Endothelial cell of umbilical vein (primary cell): ENCODE results near the gene PILRB. TPM values are rescaled to one million over a fixed set of nuclear protein-coding genes. Genes with fewer than 3 reads are reported as not detected.

ENCODE experiments used
- BruUV-seq: library from RNA; stranded (reverse); fragments of 400-500 nt; replicated peaks from 2 replicates; lab custom pipeline; 2021; lab: Mats Ljungman, UMichigan
- CTCF ChIA-PET: fragments of 300-600, 350-600 bp; sonication (Branson Sonifier 250); formaldehyde crosslinking; loops from one replicate; lab custom pipeline; 2021; ENCODE audit warnings: antibody characterized with exemption, inconsistent platforms; lab: Charles Lee
- POLR2A ChIA-PET: fragments of 300-600, 350-600 bp; sonication (Branson Sonifier 250); formaldehyde crosslinking; loops from one replicate; lab custom pipeline; 2021; ENCODE audit warnings: antibody characterized with exemption, inconsistent platforms; lab: Charles Lee
- DNase-seq: peaks from one replicate; pipeline ENCODE4 v3.0.0-alpha.2; 2011; ENCODE audit warnings: low read depth, low spot score
- FAIRE-seq: peaks from 2 replicates; lab custom pipeline; 2011; peaks lifted over from hg19 to GRCh38; lab: Jason Lieb, UNC
- H2AFZ ChIP-seq: 2 replicates; pipeline ENCODE4 v1.6.0; 2012; ENCODE audit warnings: low read depth, low read length, control low read depth, inconsistent platforms
- H3K27ac ChIP-seq: 2 replicates; pipeline ENCODE4 v1.5.1; 2011; ENCODE audit warnings: low read depth, mild to moderate bottlenecking, control low read depth, low read length, moderate library complexity; ENCODE audit not compliant: insufficient read depth
- H3K27me3 ChIP-seq, 2 experiments: 2 replicates each; pipeline versions ENCODE4 v1.6.0 to v1.6.1; 2011; ENCODE audit warnings: low read length in 2 of 2, mixed read lengths in 1 of 2; ENCODE audit not compliant: control insufficient read depth in 2 of 2, insufficient read depth in 2 of 2
- H3K36me3 ChIP-seq, 2 experiments: 2 replicates in 1 of 2; 3 replicates in 1 of 2; pipeline ENCODE4 v1.5.1; 2011; ENCODE audit warnings: low read length in 2 of 2, mild to moderate bottlenecking in 1 of 2, moderate library complexity in 1 of 2; ENCODE audit not compliant: control insufficient read depth in 2 of 2, insufficient read depth in 2 of 2; ENCODE audit errors: extremely low read depth in 1 of 2
- H3K4me1 ChIP-seq: 3 replicates; pipeline ENCODE4 v1.5.1; 2011; ENCODE audit warnings: mild to moderate bottlenecking, low read length; ENCODE audit not compliant: control insufficient read depth, insufficient read depth; ENCODE audit errors: extremely low read depth
- H3K4me2 ChIP-seq: 2 replicates; pipeline ENCODE4 v1.6.1; 2011; ENCODE audit warnings: low read length, control low read depth, mixed read lengths; ENCODE audit not compliant: insufficient read depth
- H3K4me3 ChIP-seq, 3 experiments: fragments of 200-600 bp in 1 of 3; sonication (generic), shearing (Covaris generic) in 1 of 3; replicated peaks in 1 of 3; 2 replicates each; pipeline ENCODE4 v1.5.1; 2011 to 2016; ENCODE audit warnings: control low read depth in 3 of 3, low read length in 3 of 3, mild to moderate bottlenecking in 2 of 3, inconsistent platforms in 1 of 3, low read depth in 1 of 3, moderate library complexity in 1 of 3; ENCODE audit not compliant: insufficient read depth in 1 of 3
- H3K79me2 ChIP-seq: 2 replicates; pipeline ENCODE4 v1.6.0; 2012; ENCODE audit warnings: low read length, inconsistent platforms; ENCODE audit not compliant: control insufficient read depth, insufficient read depth
- H3K9ac ChIP-seq: replicated peaks from 2 replicates; pipeline ENCODE3; 2011; ENCODE audit warnings: low read length, control low read depth; ENCODE audit not compliant: insufficient read depth; ENCODE audit errors: extremely low read depth
- H3K9me1 ChIP-seq: replicated peaks from 3 replicates; pipeline ENCODE4 v1.6.0; 2011; ENCODE audit warnings: mild to moderate bottlenecking, low read length; ENCODE audit not compliant: control insufficient read depth, insufficient read depth; ENCODE audit errors: extremely low read depth
- H3K9me3 ChIP-seq: replicated peaks from 2 replicates; pipeline ENCODE4 v1.5.1; 2012; ENCODE audit warnings: low read length, inconsistent platforms; ENCODE audit not compliant: control insufficient read depth, insufficient read depth
- H4K20me1 ChIP-seq: replicated peaks from 2 replicates; pipeline ENCODE3; 2011; ENCODE audit warnings: mild to moderate bottlenecking, low read length; ENCODE audit not compliant: control insufficient read depth, insufficient read depth; ENCODE audit errors: extremely low read depth
- CTCF ChIP-seq, 2 donors: IDR thresholded peaks; 1 replicate in 1 of 2; 2 replicates in 1 of 2; pipeline ENCODE4 v1.5.1; 2011; ENCODE audit warnings: low read length in 2 of 2, mild to moderate bottlenecking in 2 of 2, moderate library complexity in 2 of 2, control low read depth in 1 of 2, inconsistent platforms in 1 of 2, low read depth in 1 of 2; ENCODE audit not compliant: insufficient read depth in 1 of 2; ENCODE audit errors: extremely low read depth in 1 of 2
- EZH2 ChIP-seq: IDR thresholded peaks from 2 replicates; pipeline ENCODE4 v1.6.1; 2012; ENCODE audit warnings: borderline replicate concordance, low read depth, mild to moderate bottlenecking, moderate library complexity, low read length, inconsistent platforms; ENCODE audit not compliant: severe bottlenecking
- FOS ChIP-seq: IDR thresholded peaks from 2 replicates; pipeline ENCODE4 v1.6.1; 2011; ENCODE audit warnings: mild to moderate bottlenecking, low read length, moderate library complexity, borderline replicate concordance; ENCODE audit not compliant: insufficient read depth
- GATA2 ChIP-seq: IDR thresholded peaks from 2 replicates; pipeline ENCODE4 v1.7.0; 2011; ENCODE audit warnings: low read depth, mild to moderate bottlenecking, moderate library complexity, mixed read lengths, low read length; ENCODE audit not compliant: insufficient read length, insufficient read depth
- JUN ChIP-seq: IDR thresholded peaks from 2 replicates; pipeline ENCODE4 v1.6.1; 2011; ENCODE audit warnings: borderline replicate concordance, low read depth; ENCODE audit not compliant: insufficient read length, insufficient read depth
- MAX ChIP-seq: IDR thresholded peaks from 2 replicates; pipeline ENCODE4 v1.6.1; 2011; ENCODE audit not compliant: insufficient read depth, insufficient read length
- MYC ChIP-seq: IDR thresholded peaks from one replicate; pipeline ENCODE4 v1.6.1; 2011; ENCODE audit warnings: mild to moderate bottlenecking, low read depth, low read length
- POLR2A ChIP-seq: IDR thresholded peaks from 2 replicates; pipeline ENCODE4 v1.6.1; 2012; ENCODE audit warnings: low read depth, mild to moderate bottlenecking, control low read depth, low read length
- POLR2AphosphoS5 ChIP-seq: IDR thresholded peaks from 2 replicates; pipeline ENCODE4 v1.6.1; 2012; ENCODE audit warnings: low read depth, mild to moderate bottlenecking, control low read depth, low read length, moderate library complexity; ENCODE audit not compliant: insufficient read depth
- dilution Hi-C: fragments of 300-500 bp; cut with MboI; formaldehyde crosslinking; loops from one replicate; pipeline ENCODE4 v1.15.0; 2019; ENCODE audit warnings: low sequenced_read_pairs; ENCODE audit not compliant: extremely low pct_ligation_motif_present
- intact Hi-C: fragments of 100-400 bp; cut with micrococcal nuclease; formaldehyde crosslinking; loops from one replicate; pipeline ENCODE4 v1.10.0; 2022
- polyA plus RNA-seq, 4 experiments: library from polyadenylated mRNA; depleted of rRNA in 3 of 4; stranded (reverse) in 3 of 4; unstranded in 1 of 4; fragments of >200 nt; gene quantifications; 2 replicates each; pipeline versions ENCODE4 v1.2.1 to v1.2.3, GENCODE V29; 2011 to 2012; ENCODE audit warnings: missing spikeins in 1 of 4
- total RNA-seq: library from RNA; stranded (reverse); gene quantifications from 2 replicates; pipeline ENCODE4 v1.2.3, GENCODE V29; 2021

PILRB gene
- total and polyA plus RNA-seq, 2 donors (not counting 3 experiments of a cell fraction or from before 2014, with no cell fraction given), result 42.5 to 45.2 TPM

GRCh38 chr7:100370746-100371145, 12.8 kb downstream of the PILRB start:
- no peaks in the 10 kb centered on the region for H3K36me3 ChIP-seq
- no TSS peak for BruUV-seq
- ChIA-PET CTCF (interaction anchor here (1.0 kb wide), 1 partner anchor 37 kb away, joined by 3 read pairs; no protein-coding TSS in a partner anchor), POLR2A (interaction anchor here (1.0 kb wide), 1 partner anchor 58 kb away, joined by 4 read pairs; the partner anchor contains the start of gene ZCWPW1)
- intact Hi-C loops (no loop called here), dilution Hi-C loops (no loop called here)
- no peaks in the 10 kb centered on the region for H4K20me1 ChIP-seq
- no peaks in the 10 kb centered on the region for H3K27me3 ChIP-seq
- DNase-seq (no peak), FAIRE-seq (no peak)
- H3K4me1 ChIP-seq, result peaks cover 4% of the 10 kb centered on the region
- H3K4me2 ChIP-seq, result no peak overlapping the region
- H3K4me3 ChIP-seq, result no peak overlapping the region
- no peak overlapping the region for H3K27ac ChIP-seq
- no peaks in the 10 kb centered on the region for H3K79me2 ChIP-seq
- no peaks in the 10 kb centered on the region for H3K9me1 ChIP-seq
- TF ChIP-seq GATA2, result no peak
- no peak for TF ChIP-seq MYC
- no peak for TF ChIP-seq MAX
- no peak for TF ChIP-seq POLR2AphosphoS5
- no peak for TF ChIP-seq EZH2
- TF ChIP-seq FOS, result no peak
- no peaks in the 10 kb centered on the region for H3K9me3 ChIP-seq
- no peak overlapping the region for H3K9ac ChIP-seq
- H2AFZ ChIP-seq, result no peak overlapping the region

- dilution Hi-C loops (no loop called here), intact Hi-C loops (no loop called here)
- H3K4me2 ChIP-seq, result no peak overlapping the region
- POLR2A ChIA-PET, result no interaction called here
- CTCF ChIA-PET, result interaction anchor here (1.0 kb wide), 1 partner anchor 36 kb away, joined by 3 read pairs; no protein-coding TSS in a partner anchor
- no peaks in the 10 kb centered on the region for H3K27me3 ChIP-seq
- FAIRE-seq (no peak), DNase-seq (no peak)
- no peaks in the 10 kb centered on the region for H4K20me1 ChIP-seq
- H3K36me3 ChIP-seq, result no peaks in the 10 kb centered on the region
- H3K27ac ChIP-seq, result no peak overlapping the region
- no peaks in the 10 kb centered on the region for H3K9me3 ChIP-seq
- peak overlapping the region; percentile 85 for H2AFZ ChIP-seq
- H3K79me2 ChIP-seq, result no peaks in the 10 kb centered on the region
- H3K4me1 ChIP-seq, result peaks cover 4% of the 10 kb centered on the region
- BruUV-seq, result no TSS peak
- no peak overlapping the region for H3K9ac ChIP-seq
- H3K9me1 ChIP-seq, result no peaks in the 10 kb centered on the region
- H3K4me3 ChIP-seq, result no peak overlapping the region
- no peak for TF ChIP-seq JUN
- TF ChIP-seq POLR2AphosphoS5, result no peak
- no peak for TF ChIP-seq GATA2
- TF ChIP-seq CTCF (IDR thresholded peaks at IDR 0.05; ENCODE audit: extremely low read depth in 1 of 2, insufficient read depth in 1 of 2, low read depth in 1 of 2, low read length in 2 of 2), result no peak
- no peak for TF ChIP-seq POLR2A
- TF ChIP-seq MAX, result no peak
- no peak for TF ChIP-seq MYC
- TF ChIP-seq FOS, result no peak
- no peak for TF ChIP-seq EZH2
These were observed 13.7 kb downstream of the PILRB start for GRCh38 chr7:100371561-100372171.
